ENCODE measurements around the gene TMIE.

Gene TMIE

GRCh38 chr3:46669191-46669999, 31.8 kb upstream of the TMIE start:
- no peak for DNase-seq

GRCh38 chr3:46670000-46670890, 30.9 kb upstream of the TMIE start:
- no peak for DNase-seq

- no peak for DNase-seq
These were observed 30.2 kb upstream of the TMIE start for GRCh38 chr3:46670891-46671427.

GRCh38 chr3:46671541-46672348, 29.4 kb upstream of the TMIE start:
- no peak for DNase-seq

GRCh38 chr3:46672349-46672695, 28.9 kb upstream of the TMIE start:
- no peak for DNase-seq

GRCh38 chr3:46673151-46674030, 27.8 kb upstream of the TMIE start:
- DNase-seq: no peak

- DNase-seq: no peak
These were observed 27.0 kb upstream of the TMIE start for GRCh38 chr3:46674031-46674845.

GRCh38 chr3:46675426-46675825, 25.8 kb upstream of the TMIE start:
- no peak for DNase-seq

GRCh38 chr3:46675843-46676567, 25.2 kb upstream of the TMIE start:
- no peak for DNase-seq

GRCh38 chr3:46676601-46677410, 24.4 kb upstream of the TMIE start:
- DNase-seq: no peak

GRCh38 chr3:46677411-46677726, 23.8 kb upstream of the TMIE start:
- DNase-seq: no peak

- no peak for DNase-seq
These were observed 22.9 kb upstream of the TMIE start for GRCh38 chr3:46678280-46678679.

- no peak for DNase-seq
These were observed 21.5 kb upstream of the TMIE start for GRCh38 chr3:46679681-46680080.

- DNase-seq: no peak
These were observed 20.8 kb upstream of the TMIE start for GRCh38 chr3:46680298-46680826.

- no peak for DNase-seq
These were observed 19.8 kb upstream of the TMIE start for GRCh38 chr3:46681387-46681786.

GRCh38 chr3:46681856-46682540, 19.2 kb upstream of the TMIE start:
- no peak for DNase-seq

GRCh38 chr3:46682974-46683373, 18.2 kb upstream of the TMIE start:
- DNase-seq: no peak

GRCh38 chr3:46684891-46685290, 16.3 kb upstream of the TMIE start:
- no peak for DNase-seq

- DNase-seq: no peak
These were observed 15.7 kb upstream of the TMIE start for GRCh38 chr3:46685446-46685845.

Measured in SIG-M5 (cell line).